Retinal pigment epithelial cell (primary cell): ENCODE data around the gene PRSS58.

Source experiments
- DNase-seq: peaks from one replicate; pipeline ENCODE4 v3.0.0-alpha.2; 2010; ENCODE audit warnings: low read depth
- H3K4me3 ChIP-seq: 2 replicates; pipeline ENCODE4 v1.5.1; 2011; ENCODE audit warnings: mild to moderate bottlenecking, low read length, control low read depth, moderate library complexity
- CTCF ChIP-seq: conservative IDR thresholded peaks from 2 replicates; pipeline ENCODE4 v1.5.1; 2011; ENCODE audit warnings: low read depth, low read length, control low read depth, inconsistent platforms

Gene PRSS58

DNA sequence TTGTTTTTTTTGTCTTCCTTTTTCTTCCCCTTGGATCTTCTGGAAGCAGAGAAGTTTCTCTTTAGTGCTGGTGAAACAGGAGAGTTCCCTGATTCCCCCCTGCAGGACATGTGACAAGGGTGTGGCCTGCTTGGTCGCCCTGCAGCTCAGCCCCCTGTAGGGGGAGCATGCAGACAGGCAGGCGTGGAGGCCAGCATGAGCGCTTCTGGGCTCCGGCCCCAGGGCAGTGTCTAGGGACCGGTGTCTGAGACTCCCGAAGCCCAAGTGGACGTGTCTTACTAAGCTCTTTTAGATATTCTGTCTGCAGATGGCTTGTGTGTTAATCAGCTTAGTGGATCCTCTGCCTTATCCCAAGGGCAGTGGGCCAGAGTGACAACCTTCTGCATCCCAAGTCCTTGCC, 26.1 kb downstream of the PRSS58 start:
- DNase-seq, result no peak
- peak; percentile 48 for TF ChIP-seq CTCF
- H3K4me3 ChIP-seq, result no peak overlapping the region

GRCh38 chr7:142228537-142229104, 29.2 kb downstream of the PRSS58 start:
- TF ChIP-seq CTCF, result no peak
- no peak for DNase-seq
- H3K4me3 ChIP-seq, result no peak overlapping the region
